Caki2 (cell line): Measurements from ENCODE around the gene OR4D2. TPM values are rescaled to one million over a fixed set of nuclear protein-coding genes. Genes with fewer than 3 reads are reported as not detected.

ENCODE experiments used
- DNase-seq: peaks from one replicate; pipeline ENCODE4 v3.0.0-alpha.2; 2015; ENCODE audit warnings: low read depth
- in situ Hi-C: cut with HindIII; loops from 2 replicates; pipeline ENCODE4 v1.10.0; 2016; ENCODE audit warnings: low sequenced_read_pairs, low pct_unique_long_range_greater_than_20kb, mixed read lengths
- total RNA-seq: library from RNA; depleted of rRNA; stranded (reverse); fragments of >200 nt; shearing (Covaris generic); gene quantifications from 2 replicates; pipeline ENCODE4 v1.2.3, GENCODE V29; 2014; ENCODE audit warnings: low replicate concordance; rRNA removed

Gene OR4D2
- total RNA-seq, 1 experiment from 2014 or later = not detected

GRCh38 chr17:58196610-58197009, 29.8 kb downstream of the OR4D2 start:
- no peak for DNase-seq
- in situ Hi-C loops = no loop called here

- no peak for DNase-seq
- in situ Hi-C loops = no loop called here
Observed at GRCh38 chr17:58200024-58200633, 33.3 kb downstream of the OR4D2 start.

- in situ Hi-C loops = no loop called here
- DNase-seq = no peak
Observed at GRCh38 chr17:58202859-58203258, 36.1 kb downstream of the OR4D2 start.

- DNase-seq = no peak
- in situ Hi-C loops = no loop called here
Observed at GRCh38 chr17:58204796-58205195, 38.0 kb downstream of the OR4D2 start.

GRCh38 chr17:58205936-58206335, 39.2 kb downstream of the OR4D2 start:
- DNase-seq = no peak
- in situ Hi-C loops = no loop called here

- no peak for DNase-seq
- in situ Hi-C loops = no loop called here
Observed at GRCh38 chr17:58207451-58207850, 40.7 kb downstream of the OR4D2 start.

GRCh38 chr17:58208344-58208743, 41.6 kb downstream of the OR4D2 start:
- DNase-seq = no peak
- in situ Hi-C loops = no loop called here

- DNase-seq = no peak
- in situ Hi-C loops = no loop called here
Observed at GRCh38 chr17:58210922-58211321, 44.1 kb downstream of the OR4D2 start.

GRCh38 chr17:58215685-58216084, 48.9 kb downstream of the OR4D2 start:
- no peak for DNase-seq
- in situ Hi-C loops = no loop called here

GRCh38 chr17:58217766-58218165, 51.0 kb downstream of the OR4D2 start:
- no peak for DNase-seq
- in situ Hi-C loops = no loop called here

- peak; percentile 90 for DNase-seq
- in situ Hi-C loops = no loop called here
Observed at GRCh38 chr17:58219007-58219788, 52.4 kb downstream of the OR4D2 start, which contains the start of gene MKS1. TSS of gene MKS1 (minus strand) at chr17:58219255. CDS start at chr17:58219230, 25 bp downstream.

- in situ Hi-C loops = no loop called here
- DNase-seq = no peak
Observed at GRCh38 chr17:58219789-58220183, 53.0 kb downstream of the OR4D2 start.

Other genes starting within 250 kb of the OR4D2 start
- 24.8 and 47.7 TPM in 2 replicates for gene CUEDC1, start 211.6 kb upstream of the OR4D2 start, total RNA-seq
- 20.9 and 44.0 TPM in 2 replicates for gene VEZF1, start 178.7 kb upstream of the OR4D2 start, total RNA-seq
- 242 and 309 TPM in 2 replicates for gene SRSF1, start 159.7 kb upstream of the OR4D2 start, total RNA-seq
- 7.4 and 9.4 TPM in 2 replicates for gene DYNLL2, start 83.6 kb upstream of the OR4D2 start, total RNA-seq
- gene OR4D1, start 18.6 kb upstream of the OR4D2 start, total RNA-seq = not detected in 2 replicates
- gene EPX, start 25.7 kb downstream of the OR4D2 start, total RNA-seq = not detected in 2 replicates
- 33.7 and 37.7 TPM in 2 replicates for gene MKS1, start 52.3 kb downstream of the OR4D2 start, total RNA-seq
- not detected in 2 replicates for gene LPO, start 71.6 kb downstream of the OR4D2 start, total RNA-seq
- not detected in 2 replicates for gene MPO, start 114.0 kb downstream of the OR4D2 start, total RNA-seq
- gene TSPOAP1, start 161.8 kb downstream of the OR4D2 start, total RNA-seq = not detected in 2 replicates
- 54.4 and 57.4 TPM in 2 replicates for gene SUPT4H1, start 185.2 kb downstream of the OR4D2 start, total RNA-seq